Natural killer cell (primary cell): ENCODE results near the gene GUCY2F. TPM values are rescaled to one million over a fixed set of nuclear protein-coding genes. Genes with fewer than 3 reads are reported as not detected.

ENCODE experiments used
- ATAC-seq, 3 donors: fragments of 150-1000 bp in 2 of 3; fragments of 200-7000 bp in 1 of 3; cut with Tn5 transposase; 1 replicate in 1 of 3; 2 replicates in 2 of 3; pipeline ENCODE4 v1.10.0; 2021; ENCODE audit warnings: mild to moderate bottlenecking in 2 of 3, moderate library complexity in 2 of 3
- DNase-seq, 2 donors: peaks; one replicate each; pipeline versions ENCODE4 v3.0.0 to v3.0.0-alpha.2; 2013 to 2021; ENCODE audit warnings: mixed read lengths in 1 of 2
- H3K27ac ChIP-seq: one replicate; pipeline ENCODE4 v1.5.1; 2013; ENCODE audit warnings: mild to moderate bottlenecking, low read length
- H3K27me3 ChIP-seq: one replicate; pipeline ENCODE4 v1.6.1; 2013; ENCODE audit warnings: low read length; ENCODE audit not compliant: control insufficient read depth, insufficient read depth
- H3K36me3 ChIP-seq: one replicate; pipeline ENCODE4 v1.6.1; 2013; ENCODE audit warnings: low read length; ENCODE audit not compliant: control insufficient read depth, insufficient read depth
- H3K4me1 ChIP-seq: one replicate; pipeline ENCODE4 v1.6.1; 2013; ENCODE audit warnings: low read length; ENCODE audit not compliant: control insufficient read depth, insufficient read depth
- H3K4me3 ChIP-seq: one replicate; pipeline ENCODE4 v1.5.1; 2013; ENCODE audit warnings: low read length
- H3K9me3 ChIP-seq: one replicate; pipeline ENCODE4 v1.6.1; 2013; ENCODE audit warnings: low read length; ENCODE audit not compliant: control insufficient read depth, insufficient read depth
- H3K27ac Mint-ChIP-seq, 2 donors: one replicate each; pipeline ENCODE4 v1.8.0; 2022; ENCODE audit warnings: mild to moderate bottlenecking in 2 of 2, mixed read lengths in 2 of 2, moderate library complexity in 1 of 2
- H3K27me3 Mint-ChIP-seq, 2 donors: one replicate each; pipeline ENCODE4 v1.8.0; 2022; ENCODE audit warnings: low read depth in 2 of 2, mixed read lengths in 2 of 2
- H3K36me3 Mint-ChIP-seq: one replicate; pipeline ENCODE4 v1.8.0; 2022; ENCODE audit warnings: mixed read lengths
- H3K4me1 Mint-ChIP-seq, 2 donors: one replicate each; pipeline ENCODE4 v1.8.0; 2022; ENCODE audit warnings: mixed read lengths in 2 of 2
- H3K4me3 Mint-ChIP-seq: one replicate; pipeline ENCODE4 v1.8.0; 2022; ENCODE audit warnings: mild to moderate bottlenecking, moderate library complexity, mixed read lengths
- H3K9me3 Mint-ChIP-seq, 2 donors: one replicate each; pipeline ENCODE4 v1.8.0; 2022; ENCODE audit warnings: mixed read lengths in 2 of 2
- WGBS: methylation state at CpG from one replicate; pipeline ENCODE4 v1.1.7; 2013; ENCODE audit warnings: missing lambda C conversion rate; ENCODE audit not compliant: insufficient coverage; 5-methylcytosine and 5-hydroxymethylcytosine counted together
- intact Hi-C: fragments of 100-400 bp; cut with micrococcal nuclease; formaldehyde crosslinking; loops from one replicate; pipeline ENCODE4 v1.14.2; 2022
- total RNA-seq, 4 donors: library from RNA; stranded (reverse); fragments of 120-200 nt in 1 of 4; gene quantifications; one replicate each; pipeline versions ENCODE4 v1.2.3 to v1.2.4, GENCODE V29; 2013 to 2022
- TF ChIP-seq, protein P1 (sequence below): fragments of 200-600 bp; IDR thresholded peaks from one replicate; pipeline ENCODE4 v1.8.0; 2022; ENCODE audit warnings: antibody characterized with exemption

The GUCY2F gene
- total RNA-seq, 3 donors from 2014 or later (not counting 1 experiment from before 2014, with no cell fraction given): not detected

DNA sequence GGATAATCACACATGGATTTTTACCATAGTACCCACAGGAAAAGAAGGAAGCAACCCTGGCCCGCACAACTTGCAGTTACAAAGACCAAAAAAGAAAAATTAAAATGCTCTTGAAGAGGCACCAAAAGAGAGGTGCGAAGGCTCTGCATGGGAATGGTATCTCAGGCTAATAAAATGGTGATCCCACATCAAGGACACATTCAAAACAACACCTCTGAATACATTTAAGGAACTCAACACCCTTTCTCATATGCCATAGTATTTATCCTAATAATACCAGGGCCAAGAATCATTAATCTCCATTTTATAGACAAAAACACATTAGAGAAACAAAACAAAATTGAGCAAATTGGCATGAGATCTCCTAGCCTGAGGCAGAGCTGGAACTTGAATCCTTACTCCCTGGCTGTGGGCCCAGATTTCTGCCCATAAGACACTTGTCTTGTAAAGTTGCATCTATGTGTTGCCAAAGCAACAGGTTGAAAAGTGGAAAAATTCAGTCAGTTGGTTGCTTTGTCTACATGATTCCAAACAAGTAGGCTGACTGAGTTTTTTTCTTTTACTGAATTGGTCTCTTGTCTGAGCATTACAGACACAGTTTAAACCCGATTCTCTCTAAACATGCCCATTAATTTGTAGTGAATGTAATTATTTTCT is 33.5 kb downstream of the GUCY2F start:
- DNase-seq (no peak), ATAC-seq (no peak)
- TF ChIP-seq, protein P1, sequence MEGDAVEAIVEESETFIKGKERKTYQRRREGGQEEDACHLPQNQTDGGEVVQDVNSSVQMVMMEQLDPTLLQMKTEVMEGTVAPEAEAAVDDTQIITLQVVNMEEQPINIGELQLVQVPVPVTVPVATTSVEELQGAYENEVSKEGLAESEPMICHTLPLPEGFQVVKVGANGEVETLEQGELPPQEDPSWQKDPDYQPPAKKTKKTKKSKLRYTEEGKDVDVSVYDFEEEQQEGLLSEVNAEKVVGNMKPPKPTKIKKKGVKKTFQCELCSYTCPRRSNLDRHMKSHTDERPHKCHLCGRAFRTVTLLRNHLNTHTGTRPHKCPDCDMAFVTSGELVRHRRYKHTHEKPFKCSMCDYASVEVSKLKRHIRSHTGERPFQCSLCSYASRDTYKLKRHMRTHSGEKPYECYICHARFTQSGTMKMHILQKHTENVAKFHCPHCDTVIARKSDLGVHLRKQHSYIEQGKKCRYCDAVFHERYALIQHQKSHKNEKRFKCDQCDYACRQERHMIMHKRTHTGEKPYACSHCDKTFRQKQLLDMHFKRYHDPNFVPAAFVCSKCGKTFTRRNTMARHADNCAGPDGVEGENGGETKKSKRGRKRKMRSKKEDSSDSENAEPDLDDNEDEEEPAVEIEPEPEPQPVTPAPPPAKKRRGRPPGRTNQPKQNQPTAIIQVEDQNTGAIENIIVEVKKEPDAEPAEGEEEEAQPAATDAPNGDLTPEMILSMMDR: no peak

DNA sequence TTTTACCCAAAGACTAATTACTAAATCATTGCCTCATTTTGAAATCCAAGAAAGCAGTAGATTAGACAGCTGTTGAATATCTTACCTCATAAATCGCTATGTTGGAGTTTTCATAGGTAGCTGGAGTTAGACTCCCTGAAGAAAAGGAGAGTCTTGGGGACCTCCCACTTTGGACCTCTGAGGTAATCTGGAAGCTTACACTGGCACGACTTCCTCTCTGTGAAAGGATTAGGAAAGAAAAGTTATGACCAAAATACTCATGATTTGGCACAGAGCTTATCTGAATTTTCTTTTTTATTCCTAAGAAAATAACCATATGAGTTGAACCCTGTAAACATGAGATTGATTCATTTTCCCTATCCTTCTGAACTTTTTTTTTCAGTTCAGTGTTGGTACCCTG is 40.6 kb downstream of the GUCY2F start:
- no peak overlapping the region for H3K4me3 Mint-ChIP-seq
- no peak overlapping the region for H3K27ac Mint-ChIP-seq

More for the DNA sequence above, 33.5 kb downstream of the GUCY2F start:
- Mint-ChIP-seq H3K27ac (no peak overlapping the region), H3K4me3 (no peak overlapping the region), H3K27me3 (peaks cover 9 to 53% of the 10 kb centered on the region in 2 donors), H3K36me3 (no peaks in the 10 kb centered on the region), H3K4me1 (no peaks in the 10 kb centered on the region), H3K9me3 (no peaks in the 10 kb centered on the region)
- H3K4me3 ChIP-seq: no peak overlapping the region
- WGBS: no CpG with 5 or more reads among the region's 3 CpGs
- H3K9me3 ChIP-seq: no peaks in the 10 kb centered on the region
- intact Hi-C loops: no loop called here
- H3K36me3 ChIP-seq: no peaks in the 10 kb centered on the region
- H3K27me3 ChIP-seq: no peaks in the 10 kb centered on the region
- no peak overlapping the region for H3K27ac ChIP-seq
- no peaks in the 10 kb centered on the region for H3K4me1 ChIP-seq

DNA sequence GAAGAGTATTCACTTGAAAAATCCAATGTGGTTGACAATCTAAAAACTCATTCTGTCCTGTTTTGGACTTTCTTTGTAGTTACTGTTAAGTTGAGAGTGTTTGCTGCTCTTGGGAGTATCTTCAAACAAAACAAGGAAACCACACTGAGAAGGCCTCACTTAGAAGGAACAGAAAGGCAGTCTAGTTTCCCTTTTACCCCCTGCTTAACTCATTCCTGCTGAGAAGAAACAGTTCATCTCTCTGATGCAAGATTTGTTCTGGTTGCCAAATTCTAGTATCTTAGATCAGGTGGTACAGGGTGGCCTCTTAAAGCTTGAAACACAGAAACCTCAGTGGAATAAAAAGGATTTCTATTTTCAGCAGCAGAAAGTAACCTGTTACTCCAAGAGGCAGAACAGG is 41.4 kb downstream of the GUCY2F start:
- Histone ChIP-seq H3K4me3 (no peak overlapping the region), H3K27me3 (no peaks in the 10 kb centered on the region), H3K4me1 (no peaks in the 10 kb centered on the region), H3K27ac (no peak overlapping the region), H3K9me3 (no peaks in the 10 kb centered on the region), H3K36me3 (no peaks in the 10 kb centered on the region)
- intact Hi-C loops: no loop called here
- Mint-ChIP-seq H3K27ac (no peak overlapping the region), H3K36me3 (no peaks in the 10 kb centered on the region), H3K4me3 (no peak overlapping the region), H3K4me1 (no peaks in the 10 kb centered on the region), H3K27me3 (peaks cover under 1 to 23% of the 10 kb centered on the region in 2 donors), H3K9me3 (no peaks in the 10 kb centered on the region)
- ATAC-seq (no peak), DNase-seq (no peak)
- TF ChIP-seq, protein P1: no peak

More for the DNA sequence above, 40.6 kb downstream of the GUCY2F start:
- Mint-ChIP-seq H3K9me3 (no peaks in the 10 kb centered on the region), H3K27me3 (peaks cover 3 to 24% of the 10 kb centered on the region in 2 donors), H3K36me3 (no peaks in the 10 kb centered on the region), H3K4me1 (no peaks in the 10 kb centered on the region)
- H3K27me3 ChIP-seq: no peaks in the 10 kb centered on the region
- H3K9me3 ChIP-seq: no peaks in the 10 kb centered on the region
- intact Hi-C loops: no loop called here
- WGBS: 55% methylated on average over 1 of the region's 2 CpGs
- no peak for ATAC-seq
- TF ChIP-seq, protein P1: no peak
- no peak for DNase-seq
- H3K4me3 ChIP-seq: no peak overlapping the region
- no peaks in the 10 kb centered on the region for H3K4me1 ChIP-seq
- no peak overlapping the region for H3K27ac ChIP-seq
- H3K36me3 ChIP-seq: no peaks in the 10 kb centered on the region

DNA sequence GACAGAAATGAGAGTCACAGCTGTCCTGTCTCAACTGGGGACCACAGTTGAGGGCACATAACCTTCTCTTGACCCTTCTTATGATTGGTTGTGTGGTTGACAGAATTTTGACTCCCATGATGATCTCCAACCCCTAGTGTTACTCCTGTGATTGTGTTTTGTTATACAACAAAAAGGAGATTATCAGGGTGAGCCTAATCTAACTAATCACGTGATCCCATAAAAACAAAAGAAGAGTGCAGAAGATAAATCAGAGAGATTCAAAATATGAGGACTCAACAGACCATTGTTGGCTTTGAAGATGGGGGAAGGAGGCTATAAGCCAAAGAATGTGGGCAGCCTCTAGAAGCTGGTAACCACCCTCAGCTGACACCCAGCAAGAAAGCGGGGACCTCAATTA is 72.7 kb downstream of the GUCY2F start:
- no peaks in the 10 kb centered on the region for H3K4me1 Mint-ChIP-seq
- H3K9me3 ChIP-seq: no peaks in the 10 kb centered on the region

More for the DNA sequence above, 72.7 kb downstream of the GUCY2F start:
- TF ChIP-seq, protein P1: no peak
- ATAC-seq (no peak), DNase-seq (no peak)
- Mint-ChIP-seq H3K27me3 (peaks cover 2 to 27% of the 10 kb centered on the region in 2 donors), H3K9me3 (no peaks in the 10 kb centered on the region), H3K4me3 (no peak overlapping the region), H3K27ac (no peak overlapping the region), H3K36me3 (no peaks in the 10 kb centered on the region)
- intact Hi-C loops: no loop called here
- Histone ChIP-seq H3K27ac (no peak overlapping the region), H3K27me3 (no peaks in the 10 kb centered on the region), H3K4me1 (no peaks in the 10 kb centered on the region), H3K36me3 (no peaks in the 10 kb centered on the region), H3K4me3 (no peak overlapping the region)
- WGBS: 100% methylated on average over 1 of the region's 2 CpGs
